DOHH2 (cell line): Measurements from ENCODE around the gene FBXO11.

ENCODE experiments used
- H3F3A ChIP-seq: fragments of 200-600 bp; sonication (generic), shearing (Covaris generic); 2 replicates; pipeline ENCODE4 v1.6.0; 2016; ENCODE audit warnings: antibody characterized with exemption, mild to moderate bottlenecking; ENCODE audit not compliant: control insufficient read depth, insufficient read depth
- H3K27ac ChIP-seq: fragments of 200-600 bp; sonication (generic); 2 replicates; pipeline ENCODE4 v1.5.1; 2014; ENCODE audit warnings: low read depth, mild to moderate bottlenecking, low read length, moderate library complexity
- H3K27me3 ChIP-seq: fragments of 200-600 bp; sonication (generic); 2 replicates; pipeline ENCODE4 v1.6.1; 2014; ENCODE audit warnings: mild to moderate bottlenecking, low read length, mixed read lengths; ENCODE audit not compliant: control insufficient read depth
- H3K36me3 ChIP-seq: fragments of 200-600 bp; sonication (generic); 2 replicates; pipeline ENCODE4 v1.6.1; 2014; ENCODE audit warnings: mild to moderate bottlenecking, low read length, moderate library complexity, mixed read lengths; ENCODE audit not compliant: control insufficient read depth
- H3K4me1 ChIP-seq: fragments of 200-600 bp; sonication (generic); 2 replicates; pipeline ENCODE4 v1.6.1; 2014; ENCODE audit warnings: mild to moderate bottlenecking, low read length, mixed read lengths; ENCODE audit not compliant: control insufficient read depth
- H3K4me2 ChIP-seq: fragments of 200-600 bp; sonication (generic); 2 replicates; pipeline ENCODE4 v1.6.0; 2014; ENCODE audit warnings: mild to moderate bottlenecking, low read length, moderate library complexity
- H3K4me3 ChIP-seq: fragments of 200-600 bp; sonication (generic); 2 replicates; pipeline ENCODE4 v1.5.1; 2014; ENCODE audit warnings: mild to moderate bottlenecking, low read length, mixed read lengths
- H3K79me2 ChIP-seq: fragments of 200-600 bp; sonication (generic); 2 replicates; pipeline ENCODE4 v1.6.1; 2014; ENCODE audit warnings: mild to moderate bottlenecking, low read length, mixed read lengths; ENCODE audit not compliant: control insufficient read depth
- H3K9me2 ChIP-seq: fragments of 200-600 bp; sonication (generic); replicated peaks from 2 replicates; pipeline ENCODE4 v1.6.1; 2014; ENCODE audit warnings: mild to moderate bottlenecking, low read length, mixed read lengths; ENCODE audit not compliant: control insufficient read depth
- H3K9me3 ChIP-seq: fragments of 200-600 bp; sonication (generic); 2 replicates; pipeline ENCODE4 v1.6.1; 2014; ENCODE audit warnings: antibody characterized with exemption, low read length, mixed read lengths; ENCODE audit not compliant: control insufficient read depth, insufficient read depth
- H4K20me1 ChIP-seq: fragments of 200-600 bp; sonication (generic); 2 replicates; pipeline ENCODE4 v1.6.0; 2014; ENCODE audit warnings: low read depth, mild to moderate bottlenecking, antibody characterized with exemption, low read length, moderate library complexity; ENCODE audit not compliant: control insufficient read depth, insufficient read depth
- EZH2phosphoT487 ChIP-seq: fragments of 200-600 bp; sonication (generic); IDR thresholded peaks from 2 replicates; pipeline ENCODE4 v1.6.1; 2017; ENCODE audit warnings: borderline replicate concordance, mild to moderate bottlenecking, antibody characterized with exemption, low read length, moderate library complexity, mixed read lengths
- TF ChIP-seq, protein P1 (sequence below): fragments of 200-600 bp; sonication (generic); IDR thresholded peaks from one replicate; pipeline ENCODE4 v1.5.1; 2014; ENCODE audit warnings: antibody characterized with exemption, mild to moderate bottlenecking, low read depth, low read length; ENCODE audit not compliant: poor library complexity, severe bottlenecking

The FBXO11 gene

DNA sequence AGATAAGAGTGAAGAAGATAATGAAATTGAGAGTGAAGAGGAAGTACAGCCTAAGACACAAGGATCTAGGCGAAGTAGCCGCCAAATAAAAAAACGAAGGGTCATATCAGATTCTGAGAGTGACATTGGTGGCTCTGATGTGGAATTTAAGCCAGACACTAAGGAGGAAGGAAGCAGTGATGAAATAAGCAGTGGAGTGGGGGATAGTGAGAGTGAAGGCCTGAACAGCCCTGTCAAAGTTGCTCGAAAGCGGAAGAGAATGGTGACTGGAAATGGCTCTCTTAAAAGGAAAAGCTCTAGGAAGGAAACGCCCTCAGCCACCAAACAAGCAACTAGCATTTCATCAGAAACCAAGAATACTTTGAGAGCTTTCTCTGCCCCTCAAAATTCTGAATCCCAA, 107.7 kb downstream of the FBXO11 start:
- peaks cover 100% of the 10 kb centered on the region for H3K36me3 ChIP-seq

DNA sequence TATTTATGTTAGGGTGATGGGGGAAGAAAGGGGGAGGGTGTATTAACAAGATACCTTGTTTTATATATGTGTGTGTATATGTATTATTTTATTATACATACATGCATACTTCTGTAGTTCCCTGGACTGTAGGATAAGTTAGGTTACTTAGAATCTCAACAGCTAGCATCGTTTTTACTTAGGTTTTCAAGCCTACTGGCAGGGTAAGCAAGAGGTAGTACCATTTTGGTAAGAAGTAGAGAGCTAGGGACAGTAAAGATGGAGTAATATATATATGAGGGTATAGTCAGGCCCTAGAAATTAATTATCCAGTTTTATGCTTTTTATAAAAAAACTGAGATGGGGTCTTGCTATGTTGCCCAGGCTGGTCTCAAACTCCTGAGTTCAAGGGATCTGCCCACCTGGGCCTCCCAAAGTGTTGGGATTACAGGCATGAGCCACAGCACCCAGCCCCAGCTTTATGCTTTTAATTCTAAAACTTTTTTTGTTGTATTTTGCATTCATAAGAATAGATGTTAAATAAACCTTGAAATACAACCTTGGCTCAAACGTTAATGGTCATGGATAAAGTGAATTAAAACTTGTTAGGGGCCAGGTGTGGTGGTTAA, 110.1 kb downstream of the FBXO11 start:
- peaks cover 99% of the 10 kb centered on the region for H3K79me2 ChIP-seq
- no peaks in the 10 kb centered on the region for H3K9me2 ChIP-seq
- peaks cover 21% of the 10 kb centered on the region for H3F3A ChIP-seq
- H3K9me3 ChIP-seq, result no peaks in the 10 kb centered on the region
- H3K4me1 ChIP-seq, result no peaks in the 10 kb centered on the region
- no peak overlapping the region for H3K4me3 ChIP-seq
- no peaks in the 10 kb centered on the region for H4K20me1 ChIP-seq
- TF ChIP-seq, protein P1, sequence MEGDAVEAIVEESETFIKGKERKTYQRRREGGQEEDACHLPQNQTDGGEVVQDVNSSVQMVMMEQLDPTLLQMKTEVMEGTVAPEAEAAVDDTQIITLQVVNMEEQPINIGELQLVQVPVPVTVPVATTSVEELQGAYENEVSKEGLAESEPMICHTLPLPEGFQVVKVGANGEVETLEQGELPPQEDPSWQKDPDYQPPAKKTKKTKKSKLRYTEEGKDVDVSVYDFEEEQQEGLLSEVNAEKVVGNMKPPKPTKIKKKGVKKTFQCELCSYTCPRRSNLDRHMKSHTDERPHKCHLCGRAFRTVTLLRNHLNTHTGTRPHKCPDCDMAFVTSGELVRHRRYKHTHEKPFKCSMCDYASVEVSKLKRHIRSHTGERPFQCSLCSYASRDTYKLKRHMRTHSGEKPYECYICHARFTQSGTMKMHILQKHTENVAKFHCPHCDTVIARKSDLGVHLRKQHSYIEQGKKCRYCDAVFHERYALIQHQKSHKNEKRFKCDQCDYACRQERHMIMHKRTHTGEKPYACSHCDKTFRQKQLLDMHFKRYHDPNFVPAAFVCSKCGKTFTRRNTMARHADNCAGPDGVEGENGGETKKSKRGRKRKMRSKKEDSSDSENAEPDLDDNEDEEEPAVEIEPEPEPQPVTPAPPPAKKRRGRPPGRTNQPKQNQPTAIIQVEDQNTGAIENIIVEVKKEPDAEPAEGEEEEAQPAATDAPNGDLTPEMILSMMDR, result no peak
- TF ChIP-seq EZH2phosphoT487, result no peak
- H3K36me3 ChIP-seq, result peaks cover 91% of the 10 kb centered on the region
- H3K27me3 ChIP-seq, result no peaks in the 10 kb centered on the region
- H3K27ac ChIP-seq, result no peak overlapping the region
- H3K4me2 ChIP-seq, result no peak overlapping the region

More for the DNA sequence above, 107.7 kb downstream of the FBXO11 start:
- Histone ChIP-seq H3K27me3 (no peaks in the 10 kb centered on the region), H3F3A (peaks cover 35% of the 10 kb centered on the region), H3K27ac (no peak overlapping the region), H3K4me3 (no peak overlapping the region), H3K9me2 (no peaks in the 10 kb centered on the region), H3K79me2 (peaks cover 99% of the 10 kb centered on the region), H4K20me1 (peaks cover 7% of the 10 kb centered on the region; the same call in 1 of the 2 replicates), H3K4me2 (no peak overlapping the region), H3K4me1 (peaks cover 11% of the 10 kb centered on the region), H3K9me3 (peaks cover 8% of the 10 kb centered on the region; the same call in 1 of the 2 replicates)
- TF ChIP-seq, protein P1, result no peak
- TF ChIP-seq EZH2phosphoT487, result no peak

DNA sequence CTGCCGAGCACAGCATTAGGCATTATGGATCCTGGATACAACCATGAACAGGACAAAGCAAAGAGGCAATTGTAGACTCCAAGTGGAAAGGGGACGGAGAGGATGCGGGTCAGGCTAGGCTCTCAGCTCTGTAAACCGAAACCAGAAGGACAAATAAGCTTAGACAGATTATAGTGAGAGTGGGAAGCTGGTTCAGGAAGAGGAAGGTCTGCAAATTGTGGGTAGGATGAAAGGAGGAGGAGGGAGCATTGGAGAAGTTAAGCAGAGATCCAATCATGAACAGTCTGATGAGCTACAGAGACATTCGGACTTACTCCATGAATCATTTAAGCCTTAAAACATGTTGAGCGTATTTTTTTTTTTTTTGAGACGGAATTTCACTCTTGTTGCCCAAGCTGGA, 120.3 kb downstream of the FBXO11 start:
- peaks cover 18% of the 10 kb centered on the region for H3F3A ChIP-seq

More for the DNA sequence above, 120.3 kb downstream of the FBXO11 start:
- peak overlapping the region; percentile 68 for H3K4me2 ChIP-seq
- TF ChIP-seq, protein P1, result no peak
- H3K27me3 ChIP-seq, result no peaks in the 10 kb centered on the region
- H4K20me1 ChIP-seq, result peaks cover 48% of the 10 kb centered on the region
- H3K4me3 ChIP-seq, result peak overlapping the region; percentile 100
- H3K4me1 ChIP-seq, result peaks cover 50% of the 10 kb centered on the region
- peaks cover 69% of the 10 kb centered on the region for H3K36me3 ChIP-seq
- H3K9me3 ChIP-seq, result no peaks in the 10 kb centered on the region
- H3K79me2 ChIP-seq, result peaks cover 93% of the 10 kb centered on the region
- no peaks in the 10 kb centered on the region for H3K9me2 ChIP-seq
- no peak overlapping the region for H3K27ac ChIP-seq
